ENCODE measurements around the gene VPS72. TPM values are rescaled to one million over a fixed set of nuclear protein-coding genes. Genes with fewer than 3 reads are reported as not detected.

Gene VPS72
- total and polyA plus RNA-seq, 10 of the 15 experiments (the other 5 are each of a cell fraction or from before 2014, with no cell fraction given) = 6.7 to 77.8 (median 58.1) TPM

GRCh38 chr1:151175863-151176262 lies 14.1 kb downstream of the VPS72 start, which contains the start of gene TMOD4:
TMOD4 (minus strand) TSS chr1:151175981; CDS start chr1:151174875, 1,106 bp downstream.
- H3K36me3 ChIP-seq (ENCODE audit: control insufficient read depth in 2 of 2, insufficient read depth in 2 of 2, low read length in 1 of 2) = peaks cover 13 to 15% of the 10 kb centered on the region in 2 experiments; a peak in 3 of 4 replicates
- no peak for DNase-seq (ENCODE audit: low read depth, low spot score)
- ChIA-PET SMC1A (ENCODE audit: uncharacterized antibody, unreplicated experiment) (interaction anchor here (0.7 to 1.0 kb wide), 2 partner anchors 76 to 580 kb away, joined by 3 to 5 read pairs; no protein-coding TSS in a partner anchor), POLR2A (interaction anchor here (0.5 kb wide), 1 partner anchor 166 kb away, joined by 3 read pairs; no protein-coding TSS in a partner anchor), RAD21 (ENCODE audit: unreplicated experiment) (interaction anchor here (1.0 kb wide), 1 partner anchor 14 kb away, joined by 3 read pairs; the partner anchor contains the start of gene VPS72), CTCF (interaction anchor here (0.9 to 2.7 kb wide), 5 partner anchors 12 to 105 kb away, joined by 3 to 11 read pairs (median 3); partner anchors contain the start of genes GABPB2 and TNFAIP8L2)
- H4K20me1 ChIP-seq (ENCODE audit: control insufficient read depth, insufficient read depth) = no peaks in the 10 kb centered on the region; the same call in 1 of the 2 replicates
- no peak within 1 kb of the TSS for H3K9ac ChIP-seq (ENCODE audit: control insufficient read depth, insufficient read depth, low read length)
- H3K4me1 ChIP-seq (ENCODE audit: control insufficient read depth, insufficient read depth, low read length) = no peaks in the 10 kb centered on the region
- BruUV-seq (replicated peaks) = no TSS peak
- no peak within 1 kb of the TSS for H3K27ac ChIP-seq (ENCODE audit: control insufficient read depth, insufficient read depth)
- no peaks in the 10 kb centered on the region for H3K27me3 ChIP-seq (replicated peaks in 1 of 2; ENCODE audit: control insufficient read depth in 2 of 2, insufficient read depth in 2 of 2, low read length in 1 of 2)
- no peaks in the 10 kb centered on the region for H3K79me2 ChIP-seq (ENCODE audit: control insufficient read depth, insufficient read depth, low read length)
- intact Hi-C loops (cut with micrococcal nuclease; ENCODE audit: unreplicated experiment) (no loop called here), in situ Hi-C loops (cut with MboI) (no loop called here)
- no peak for FAIRE-seq
- H2AFZ ChIP-seq (ENCODE audit: control insufficient read depth, low read depth, low read length) = no peak within 1 kb of the TSS
- no peak within 1 kb of the TSS for H3K4me2 ChIP-seq (ENCODE audit: control insufficient read depth, insufficient read depth)
- peak; percentile 89 for ATAC-seq
- no peak within 1 kb of the TSS for H3K4me3 ChIP-seq
- WGBS (ENCODE audit: insufficient coverage, insufficient replicate concordance, low lambda C conversion rate, missing lambda C conversion rate) = 70% methylated on average over 4 of the region's 4 CpGs
- H3K9me3 ChIP-seq (replicated peaks; ENCODE audit: control insufficient read depth, insufficient read depth, low read length) = no peaks in the 10 kb centered on the region
- no peak for TF ChIP-seq CBFB (IDR thresholded peaks at IDR 0.05; ENCODE audit: low read depth)
- TF ChIP-seq SPI1 (IDR thresholded peaks at IDR 0.05; ENCODE audit: borderline replicate concordance, insufficient read depth, low read depth, low read length) = peak; percentile 53; the same call in 1 of the 2 replicates
- no peak for TF ChIP-seq IKZF1 (conservative IDR thresholded peaks at IDR 0.05)
- peak; percentile 35 to 58 (median 50) for TF ChIP-seq CTCF (IDR thresholded peaks at IDR 0.05 in 2 of 3, conservative IDR thresholded peaks at IDR 0.05 in 1 of 3; ENCODE audit: control insufficient read depth in 2 of 3, extremely low read depth in 1 of 3, insufficient read depth in 1 of 3, low read depth in 3 of 3, low read length in 3 of 3)
- no peak for TF ChIP-seq PAX5 (IDR thresholded peaks at IDR 0.05; ENCODE audit: borderline replicate concordance, low read depth, low read length)
- TF ChIP-seq IRF5 (IDR thresholded peaks at IDR 0.05; ENCODE audit: borderline replicate concordance) = no peak
